Tibial nerve (tissue), 4 donors: ENCODE measurements around the gene ARID4B.

Source experiments
- EP300 ChIP-seq, 2 donors: sonication (generic); formaldehyde crosslinking; IDR thresholded peaks; one replicate each; pipeline ENCODE4 v1.6.1; 2017; ENCODE audit warnings: antibody characterized with exemption in 2 of 2, mild to moderate bottlenecking in 1 of 2
- TF ChIP-seq, protein P1 (sequence below), 5 experiments: fragments of 200-600 bp in 3 of 5; fragments of 450-650 bp in 2 of 5; sonication (generic) in 3 of 5; IDR thresholded peaks; one replicate each; pipeline ENCODE4 v1.5.1; 2016 to 2019; ENCODE audit warnings: antibody characterized with exemption in 5 of 5, mild to moderate bottlenecking in 3 of 5, moderate library complexity in 2 of 5

DNA sequence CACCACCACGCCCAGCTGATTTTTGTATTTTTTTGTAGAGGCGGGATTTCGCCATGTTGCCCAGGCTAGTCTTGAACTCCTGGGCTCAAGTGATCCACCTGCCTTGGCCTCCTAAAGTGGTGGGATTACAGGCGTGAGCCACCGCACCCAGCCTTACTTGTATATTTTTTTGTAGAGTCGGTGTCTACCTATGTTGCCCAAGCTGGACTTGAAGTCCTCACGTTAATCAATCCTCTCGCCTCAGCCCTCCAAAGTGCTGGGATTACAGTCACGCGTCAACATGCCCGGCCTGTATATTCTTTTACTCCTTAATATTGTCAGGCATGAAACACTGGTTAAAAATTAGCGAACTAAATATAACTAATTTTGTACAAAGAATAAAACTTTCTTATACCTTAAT, 193.8 kb downstream of the ARID4B start:
- TF ChIP-seq, protein P1, sequence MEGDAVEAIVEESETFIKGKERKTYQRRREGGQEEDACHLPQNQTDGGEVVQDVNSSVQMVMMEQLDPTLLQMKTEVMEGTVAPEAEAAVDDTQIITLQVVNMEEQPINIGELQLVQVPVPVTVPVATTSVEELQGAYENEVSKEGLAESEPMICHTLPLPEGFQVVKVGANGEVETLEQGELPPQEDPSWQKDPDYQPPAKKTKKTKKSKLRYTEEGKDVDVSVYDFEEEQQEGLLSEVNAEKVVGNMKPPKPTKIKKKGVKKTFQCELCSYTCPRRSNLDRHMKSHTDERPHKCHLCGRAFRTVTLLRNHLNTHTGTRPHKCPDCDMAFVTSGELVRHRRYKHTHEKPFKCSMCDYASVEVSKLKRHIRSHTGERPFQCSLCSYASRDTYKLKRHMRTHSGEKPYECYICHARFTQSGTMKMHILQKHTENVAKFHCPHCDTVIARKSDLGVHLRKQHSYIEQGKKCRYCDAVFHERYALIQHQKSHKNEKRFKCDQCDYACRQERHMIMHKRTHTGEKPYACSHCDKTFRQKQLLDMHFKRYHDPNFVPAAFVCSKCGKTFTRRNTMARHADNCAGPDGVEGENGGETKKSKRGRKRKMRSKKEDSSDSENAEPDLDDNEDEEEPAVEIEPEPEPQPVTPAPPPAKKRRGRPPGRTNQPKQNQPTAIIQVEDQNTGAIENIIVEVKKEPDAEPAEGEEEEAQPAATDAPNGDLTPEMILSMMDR (IDR thresholded peaks at IDR 0.05), result no peak
- TF ChIP-seq EP300 (IDR thresholded peaks at IDR 0.05), result no peak
